GM23338 (cell line): ENCODE data around the gene ETV6. TPM values are rescaled to one million over a fixed set of nuclear protein-coding genes. Genes with fewer than 3 reads are reported as not detected.

Source experiments
- ATAC-seq: fragments of 200-7000 bp; cut with Tn5 transposase; 3 replicates; pipeline ENCODE4 v1.9.1; 2020
- DNase-seq: peaks from one replicate; pipeline ENCODE4 v3.0.0-alpha.2; 2015; ENCODE audit warnings: low spot score
- H2AFZ ChIP-seq: fragments of 200-600 bp; sonication (generic); 2 replicates; pipeline ENCODE4 v1.8.0; 2016; ENCODE audit warnings: antibody characterized with exemption, mild to moderate bottlenecking, moderate library complexity
- H3F3A ChIP-seq: fragments of 200-600 bp; sonication (generic); replicated peaks from 2 replicates; pipeline ENCODE4 v1.8.0; 2017; ENCODE audit warnings: antibody characterized with exemption, mixed run types, low read depth
- H3K27ac ChIP-seq: fragments of 200-600 bp; sonication (generic); 2 replicates; pipeline ENCODE4 v1.6.1; 2016; ENCODE audit warnings: low read depth
- H3K27me3 ChIP-seq: fragments of 200-600 bp; sonication (generic); 2 replicates; pipeline ENCODE4 v1.8.0; 2016; ENCODE audit warnings: mild to moderate bottlenecking, mixed run types, moderate library complexity; ENCODE audit not compliant: insufficient read depth
- H3K36me3 ChIP-seq: fragments of 200-600 bp; sonication (generic); 2 replicates; pipeline ENCODE4 v1.8.0; 2016; ENCODE audit warnings: mild to moderate bottlenecking; ENCODE audit not compliant: insufficient read depth
- H3K4me1 ChIP-seq: fragments of 200-600 bp; sonication (generic); 2 replicates; pipeline ENCODE4 v1.8.0; 2016; ENCODE audit warnings: mild to moderate bottlenecking, moderate library complexity; ENCODE audit not compliant: insufficient read depth
- H3K4me2 ChIP-seq: fragments of 200-600 bp; sonication (generic); 2 replicates; pipeline ENCODE4 v1.7.1; 2017; ENCODE audit warnings: mixed run types
- H3K4me3 ChIP-seq: fragments of 200-600 bp; sonication (generic); 2 replicates; pipeline ENCODE4 v1.6.1; 2016; ENCODE audit warnings: mixed run types
- H3K79me2 ChIP-seq: fragments of 200-600 bp; sonication (generic); replicated peaks from 2 replicates; pipeline ENCODE4 v1.8.0; 2017; ENCODE audit warnings: mild to moderate bottlenecking; ENCODE audit not compliant: insufficient read depth
- H3K9me2 ChIP-seq: fragments of 200-600 bp; sonication (generic); 2 replicates; pipeline ENCODE4 v1.8.0; 2017; ENCODE audit not compliant: insufficient read depth
- H4K20me1 ChIP-seq: fragments of 200-600 bp; sonication (generic); replicated peaks from 2 replicates; pipeline ENCODE4 v1.8.0; 2017; ENCODE audit warnings: mild to moderate bottlenecking; ENCODE audit not compliant: insufficient read depth
- H3K27ac Mint-ChIP-seq: 2 replicates; pipeline ENCODE4 v1.8.0; 2020; ENCODE audit warnings: inconsistent platforms, mild to moderate bottlenecking, moderate library complexity, mixed read lengths
- H3K27me3 Mint-ChIP-seq: 3 replicates; pipeline ENCODE4 v1.8.0; 2022; ENCODE audit warnings: low read depth, mild to moderate bottlenecking, moderate library complexity, mixed read lengths, inconsistent platforms; ENCODE audit not compliant: insufficient read depth, poor library complexity
- H3K36me3 Mint-ChIP-seq: 3 replicates; pipeline ENCODE4 v1.8.0; 2021; ENCODE audit warnings: low read depth, mild to moderate bottlenecking, inconsistent platforms, moderate library complexity, mixed read lengths
- H3K4me1 Mint-ChIP-seq: 3 replicates; pipeline ENCODE4 v1.8.0; 2020; ENCODE audit warnings: mild to moderate bottlenecking, inconsistent platforms, mixed read lengths
- H3K4me3 Mint-ChIP-seq: 3 replicates; pipeline ENCODE4 v1.8.0; 2021; ENCODE audit warnings: moderate library complexity, mild to moderate bottlenecking, inconsistent platforms, mixed read lengths
- H3K9me3 Mint-ChIP-seq: 3 replicates; pipeline ENCODE4 v1.8.0; 2020; ENCODE audit warnings: moderate library complexity, mild to moderate bottlenecking, inconsistent platforms, mixed read lengths
- CREB1 ChIP-seq: fragments of 250-450 bp; sonication (Bioruptor Pico); IDR thresholded peaks from 2 replicates; pipeline ENCODE4 v1.5.0; 2020; ENCODE audit warnings: low read depth, mild to moderate bottlenecking, moderate library complexity
- EZH2 ChIP-seq: fragments of 200-600 bp; sonication (generic); IDR thresholded peaks from one replicate; pipeline ENCODE4 v1.8.0; 2017; ENCODE audit warnings: antibody characterized with exemption, mild to moderate bottlenecking, low read depth; ENCODE audit not compliant: unreplicated experiment
- EZH2phosphoT487 ChIP-seq: fragments of 200-600 bp; sonication (generic); IDR thresholded peaks from one replicate; pipeline ENCODE4 v1.8.1; 2018; ENCODE audit warnings: antibody characterized with exemption; ENCODE audit not compliant: unreplicated experiment
- JUNB ChIP-seq: IDR thresholded peaks from one replicate; pipeline ENCODE4 v1.6.1; 2016; ENCODE audit warnings: antibody characterized with exemption; ENCODE audit not compliant: unreplicated experiment
- NANOG ChIP-seq: IDR thresholded peaks from 2 replicates; pipeline ENCODE4 v1.6.1; 2016; ENCODE audit warnings: antibody characterized with exemption, borderline replicate concordance
- POLR2AphosphoS5 ChIP-seq: IDR thresholded peaks from 2 replicates; pipeline ENCODE4 v1.6.1; 2016; ENCODE audit warnings: antibody characterized with exemption, low read depth
- REST ChIP-seq: IDR thresholded peaks from one replicate; pipeline ENCODE4 v1.6.1; 2018; ENCODE audit warnings: antibody characterized with exemption; ENCODE audit not compliant: unreplicated experiment
- STAT1 ChIP-seq: IDR thresholded peaks from one replicate; pipeline ENCODE4 v1.6.1; 2016; ENCODE audit warnings: antibody characterized with exemption; ENCODE audit not compliant: unreplicated experiment
- ZNF114 ChIP-seq: fragments of 250-450 bp; sonication (Bioruptor Pico); IDR thresholded peaks from 2 replicates; pipeline ENCODE4 v1.5.0; 2020; ENCODE audit warnings: mild to moderate bottlenecking, moderate library complexity
- ZNF331 ChIP-seq: fragments of 250-450 bp; sonication (Bioruptor Pico); IDR thresholded peaks from 2 replicates; pipeline ENCODE4 v1.5.0; 2020; ENCODE audit warnings: low read depth, mild to moderate bottlenecking, moderate library complexity
- polyA plus RNA-seq: library from polyadenylated mRNA; unstranded; fragments of >200 nt; fragmentation: Nextera tagmentation; extraction: Ambion mirVana; gene quantifications from 2 replicates; pipeline ENCODE4 v1.2.1, GENCODE V29; 2016
- total RNA-seq: library from RNA; depleted of rRNA; stranded (reverse); fragments of >200 nt; shearing (Covaris generic); gene quantifications from 2 replicates; pipeline ENCODE4 v1.2.3, GENCODE V29; 2014
- TF ChIP-seq, protein P1 (sequence below): IDR thresholded peaks from 2 replicates; pipeline ENCODE4 v1.6.1; 2016; ENCODE audit warnings: antibody characterized with exemption
- TF ChIP-seq, protein P2 (sequence below), 2 experiments: fragments of 200-600 bp in 1 of 2; sonication (generic) in 1 of 2; conservative IDR thresholded peaks; 2 replicates each; pipeline versions ENCODE4 v1.5.1 to v1.6.1; 2016 to 2017; ENCODE audit warnings: antibody characterized with exemption in 2 of 2, low read depth in 2 of 2, mild to moderate bottlenecking in 2 of 2, moderate library complexity in 1 of 2
- TF ChIP-seq, protein P3 (sequence below): fragments of 250-450 bp; sonication (Bioruptor Pico); IDR thresholded peaks from 2 replicates; pipeline ENCODE4 v1.5.0; 2020; ENCODE audit warnings: mild to moderate bottlenecking, moderate library complexity

ETV6 gene
- total and polyA plus RNA-seq, 2 experiments from 2014 or later, result 7.5 to 15.1 TPM

GRCh38 chr12:11793921-11794710 lies 144.6 kb downstream of the ETV6 start:
- Mint-ChIP-seq H3K4me3 (no peak overlapping the region), H3K27ac (no peak overlapping the region), H3K27me3 (no peaks in the 10 kb centered on the region), H3K9me3 (no peaks in the 10 kb centered on the region), H3K4me1 (peaks cover 35% of the 10 kb centered on the region), H3K36me3 (peaks cover 3% of the 10 kb centered on the region; the same call in 1 of the 3 replicates)
- ATAC-seq (peak; percentile 25; the same call in 1 of the 3 replicates), DNase-seq (no peak)
- no peak for TF ChIP-seq ZNF114 (CRISPR knock-in tag)
- no peak for TF ChIP-seq NANOG
- TF ChIP-seq STAT1, result no peak
- TF ChIP-seq JUNB, result no peak
- TF ChIP-seq POLR2AphosphoS5, result no peak
- TF ChIP-seq, protein P1, sequence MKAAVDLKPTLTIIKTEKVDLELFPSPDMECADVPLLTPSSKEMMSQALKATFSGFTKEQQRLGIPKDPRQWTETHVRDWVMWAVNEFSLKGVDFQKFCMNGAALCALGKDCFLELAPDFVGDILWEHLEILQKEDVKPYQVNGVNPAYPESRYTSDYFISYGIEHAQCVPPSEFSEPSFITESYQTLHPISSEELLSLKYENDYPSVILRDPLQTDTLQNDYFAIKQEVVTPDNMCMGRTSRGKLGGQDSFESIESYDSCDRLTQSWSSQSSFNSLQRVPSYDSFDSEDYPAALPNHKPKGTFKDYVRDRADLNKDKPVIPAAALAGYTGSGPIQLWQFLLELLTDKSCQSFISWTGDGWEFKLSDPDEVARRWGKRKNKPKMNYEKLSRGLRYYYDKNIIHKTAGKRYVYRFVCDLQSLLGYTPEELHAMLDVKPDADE, result no peak
- TF ChIP-seq ZNF331 (CRISPR knock-in tag), result no peak
- no peak for TF ChIP-seq CREB1 (CRISPR knock-in tag)
- TF ChIP-seq, protein P2, sequence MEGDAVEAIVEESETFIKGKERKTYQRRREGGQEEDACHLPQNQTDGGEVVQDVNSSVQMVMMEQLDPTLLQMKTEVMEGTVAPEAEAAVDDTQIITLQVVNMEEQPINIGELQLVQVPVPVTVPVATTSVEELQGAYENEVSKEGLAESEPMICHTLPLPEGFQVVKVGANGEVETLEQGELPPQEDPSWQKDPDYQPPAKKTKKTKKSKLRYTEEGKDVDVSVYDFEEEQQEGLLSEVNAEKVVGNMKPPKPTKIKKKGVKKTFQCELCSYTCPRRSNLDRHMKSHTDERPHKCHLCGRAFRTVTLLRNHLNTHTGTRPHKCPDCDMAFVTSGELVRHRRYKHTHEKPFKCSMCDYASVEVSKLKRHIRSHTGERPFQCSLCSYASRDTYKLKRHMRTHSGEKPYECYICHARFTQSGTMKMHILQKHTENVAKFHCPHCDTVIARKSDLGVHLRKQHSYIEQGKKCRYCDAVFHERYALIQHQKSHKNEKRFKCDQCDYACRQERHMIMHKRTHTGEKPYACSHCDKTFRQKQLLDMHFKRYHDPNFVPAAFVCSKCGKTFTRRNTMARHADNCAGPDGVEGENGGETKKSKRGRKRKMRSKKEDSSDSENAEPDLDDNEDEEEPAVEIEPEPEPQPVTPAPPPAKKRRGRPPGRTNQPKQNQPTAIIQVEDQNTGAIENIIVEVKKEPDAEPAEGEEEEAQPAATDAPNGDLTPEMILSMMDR (conservative IDR thresholded peaks at IDR 0.05; ENCODE audit: low read depth in 2 of 2), result no peak
- TF ChIP-seq, protein P3, sequence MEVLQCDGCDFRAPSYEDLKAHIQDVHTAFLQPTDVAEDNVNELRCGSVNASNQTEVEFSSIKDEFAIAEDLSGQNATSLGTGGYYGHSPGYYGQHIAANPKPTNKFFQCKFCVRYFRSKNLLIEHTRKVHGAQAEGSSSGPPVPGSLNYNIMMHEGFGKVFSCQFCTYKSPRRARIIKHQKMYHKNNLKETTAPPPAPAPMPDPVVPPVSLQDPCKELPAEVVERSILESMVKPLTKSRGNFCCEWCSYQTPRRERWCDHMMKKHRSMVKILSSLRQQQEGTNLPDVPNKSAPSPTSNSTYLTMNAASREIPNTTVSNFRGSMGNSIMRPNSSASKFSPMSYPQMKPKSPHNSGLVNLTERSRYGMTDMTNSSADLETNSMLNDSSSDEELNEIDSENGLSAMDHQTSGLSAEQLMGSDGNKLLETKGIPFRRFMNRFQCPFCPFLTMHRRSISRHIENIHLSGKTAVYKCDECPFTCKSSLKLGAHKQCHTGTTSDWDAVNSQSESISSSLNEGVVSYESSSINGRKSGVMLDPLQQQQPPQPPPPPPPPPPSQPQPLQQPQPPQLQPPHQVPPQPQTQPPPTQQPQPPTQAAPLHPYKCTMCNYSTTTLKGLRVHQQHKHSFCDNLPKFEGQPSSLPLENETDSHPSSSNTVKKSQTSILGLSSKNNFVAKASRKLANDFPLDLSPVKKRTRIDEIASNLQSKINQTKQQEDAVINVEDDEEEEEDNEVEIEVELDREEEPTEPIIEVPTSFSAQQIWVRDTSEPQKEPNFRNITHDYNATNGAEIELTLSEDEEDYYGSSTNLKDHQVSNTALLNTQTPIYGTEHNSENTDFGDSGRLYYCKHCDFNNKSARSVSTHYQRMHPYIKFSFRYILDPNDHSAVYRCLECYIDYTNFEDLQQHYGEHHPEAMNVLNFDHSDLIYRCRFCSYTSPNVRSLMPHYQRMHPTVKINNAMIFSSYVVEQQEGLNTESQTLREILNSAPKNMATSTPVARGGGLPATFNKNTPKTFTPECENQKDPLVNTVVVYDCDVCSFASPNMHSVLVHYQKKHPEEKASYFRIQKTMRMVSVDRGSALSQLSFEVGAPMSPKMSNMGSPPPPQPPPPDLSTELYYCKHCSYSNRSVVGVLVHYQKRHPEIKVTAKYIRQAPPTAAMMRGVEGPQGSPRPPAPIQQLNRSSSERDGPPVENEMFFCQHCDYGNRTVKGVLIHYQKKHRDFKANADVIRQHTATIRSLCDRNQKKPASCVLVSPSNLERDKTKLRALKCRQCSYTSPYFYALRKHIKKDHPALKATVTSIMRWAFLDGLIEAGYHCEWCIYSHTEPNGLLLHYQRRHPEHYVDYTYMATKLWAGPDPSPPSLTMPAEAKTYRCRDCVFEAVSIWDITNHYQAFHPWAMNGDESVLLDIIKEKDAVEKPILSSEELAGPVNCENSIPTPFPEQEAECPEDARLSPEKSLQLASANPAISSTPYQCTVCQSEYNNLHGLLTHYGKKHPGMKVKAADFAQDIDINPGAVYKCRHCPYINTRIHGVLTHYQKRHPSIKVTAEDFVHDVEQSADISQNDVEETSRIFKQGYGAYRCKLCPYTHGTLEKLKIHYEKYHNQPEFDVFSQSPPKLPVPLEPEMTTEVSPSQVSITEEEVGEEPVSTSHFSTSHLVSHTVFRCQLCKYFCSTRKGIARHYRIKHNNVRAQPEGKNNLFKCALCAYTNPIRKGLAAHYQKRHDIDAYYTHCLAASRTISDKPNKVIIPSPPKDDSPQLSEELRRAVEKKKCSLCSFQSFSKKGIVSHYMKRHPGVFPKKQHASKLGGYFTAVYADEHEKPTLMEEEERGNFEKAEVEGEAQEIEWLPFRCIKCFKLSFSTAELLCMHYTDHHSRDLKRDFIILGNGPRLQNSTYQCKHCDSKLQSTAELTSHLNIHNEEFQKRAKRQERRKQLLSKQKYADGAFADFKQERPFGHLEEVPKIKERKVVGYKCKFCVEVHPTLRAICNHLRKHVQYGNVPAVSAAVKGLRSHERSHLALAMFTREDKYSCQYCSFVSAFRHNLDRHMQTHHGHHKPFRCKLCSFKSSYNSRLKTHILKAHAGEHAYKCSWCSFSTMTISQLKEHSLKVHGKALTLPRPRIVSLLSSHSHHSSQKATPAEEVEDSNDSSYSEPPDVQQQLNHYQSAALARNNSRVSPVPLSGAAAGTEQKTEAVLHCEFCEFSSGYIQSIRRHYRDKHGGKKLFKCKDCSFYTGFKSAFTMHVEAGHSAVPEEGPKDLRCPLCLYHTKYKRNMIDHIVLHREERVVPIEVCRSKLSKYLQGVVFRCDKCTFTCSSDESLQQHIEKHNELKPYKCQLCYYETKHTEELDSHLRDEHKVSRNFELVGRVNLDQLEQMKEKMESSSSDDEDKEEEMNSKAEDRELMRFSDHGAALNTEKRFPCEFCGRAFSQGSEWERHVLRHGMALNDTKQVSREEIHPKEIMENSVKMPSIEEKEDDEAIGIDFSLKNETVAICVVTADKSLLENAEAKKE (CRISPR knock-in tag), result no peak
- TF ChIP-seq EZH2, result no peak
- no peak for TF ChIP-seq REST
- TF ChIP-seq EZH2phosphoT487, result no peak
- Histone ChIP-seq H3K79me2 (peaks cover 4% of the 10 kb centered on the region), H4K20me1 (no peaks in the 10 kb centered on the region), H3K27me3 (no peaks in the 10 kb centered on the region), H3K4me1 (peaks cover 12% of the 10 kb centered on the region), H3K4me2 (no peak overlapping the region), H3K4me3 (no peak overlapping the region), H3K9me2 (peaks cover under 1% of the 10 kb centered on the region; the same call in 1 of the 2 replicates), H3K27ac (0 out of 2 replicates have a peak overlapping the region, but pooled peaks have one; percentile 23), H2AFZ (no peak overlapping the region), H3K36me3 (no peaks in the 10 kb centered on the region), H3F3A (no peaks in the 10 kb centered on the region)
